A673 (cell line): ENCODE results near the gene GBE1.

Experiments used
- CTCF ChIP-seq: fragments of 300-800, 200-600 bp; sonication (generic); conservative IDR thresholded peaks from 2 replicates; pipeline ENCODE4 v1.5.1; 2017; ENCODE audit warnings: low read depth, mild to moderate bottlenecking, antibody characterized with exemption, low read length, moderate library complexity, mixed read lengths
- EZH2 ChIP-seq: fragments of 200-600 bp; sonication (generic); IDR thresholded peaks from 2 replicates; pipeline ENCODE4 v1.6.1; 2017; ENCODE audit warnings: borderline replicate concordance, low read depth, mild to moderate bottlenecking, mixed read lengths, antibody characterized with exemption, low read length; ENCODE audit not compliant: poor library complexity, severe bottlenecking

GRCh38 chr3:81788610-81789009 is 27.2 kb upstream of the GBE1 start:
- TF ChIP-seq CTCF = no peak
- no peak for TF ChIP-seq EZH2
